Activated B cell treated with CpG ODN at 0.5 μM for 24 hours (primary cell): ENCODE results near the gene TMED7. TPM values are rescaled to one million over a fixed set of nuclear protein-coding genes. Genes with fewer than 3 reads are reported as not detected.

Experiments used
- ATAC-seq: fragments of 200-7000 bp; cut with Tn5 transposase; one replicate; pipeline ENCODE4 v1.10.0; 2021; ENCODE audit warnings: low read depth, mild to moderate bottlenecking, moderate library complexity
- CTCF ChIA-PET: fragments of 350-600 bp; sonication (Branson Sonifier 250); formaldehyde crosslinking; loops from one replicate; lab custom pipeline; 2021; ENCODE audit warnings: antibody characterized with exemption; lab: Charles Lee
- POLR2A ChIA-PET: fragments of 350-600 bp; sonication (Branson Sonifier 250); formaldehyde crosslinking; loops from one replicate; lab custom pipeline; 2021; ENCODE audit warnings: antibody characterized with exemption; lab: Charles Lee
- DNase-seq: peaks from one replicate; pipeline ENCODE4 v3.0.0; 2022
- H3K27ac Mint-ChIP-seq: one replicate; pipeline ENCODE4 v1.8.0; 2020; ENCODE audit warnings: mixed read lengths
- H3K27me3 Mint-ChIP-seq: one replicate; pipeline ENCODE4 v1.8.0; 2021; ENCODE audit warnings: mixed read lengths
- H3K36me3 Mint-ChIP-seq: one replicate; pipeline ENCODE4 v1.8.0; 2021; ENCODE audit warnings: low read depth, mixed read lengths
- H3K4me1 Mint-ChIP-seq: one replicate; pipeline ENCODE4 v1.8.0; 2021; ENCODE audit warnings: mixed read lengths
- H3K4me3 Mint-ChIP-seq: one replicate; pipeline ENCODE4 v1.8.0; 2020; ENCODE audit warnings: mild to moderate bottlenecking, mixed read lengths
- H3K9me3 Mint-ChIP-seq: one replicate; pipeline ENCODE4 v1.8.0; 2020; ENCODE audit warnings: mixed read lengths
- CTCF ChIP-seq: fragments of 200-600 bp; IDR thresholded peaks from one replicate; pipeline ENCODE4 v1.8.0; 2022; ENCODE audit warnings: antibody characterized with exemption, mild to moderate bottlenecking
- intact Hi-C: fragments of 100-400 bp; cut with micrococcal nuclease; formaldehyde crosslinking; loops from one replicate; pipeline ENCODE4 v1.15.1; 2024
- total RNA-seq: library from RNA; stranded (reverse); gene quantifications from 2 replicates; pipeline ENCODE4 v1.2.3, GENCODE V29; 2022

Gene TMED7
- total RNA-seq, 1 donor from 2014 or later = 35.0 TPM

DNA sequence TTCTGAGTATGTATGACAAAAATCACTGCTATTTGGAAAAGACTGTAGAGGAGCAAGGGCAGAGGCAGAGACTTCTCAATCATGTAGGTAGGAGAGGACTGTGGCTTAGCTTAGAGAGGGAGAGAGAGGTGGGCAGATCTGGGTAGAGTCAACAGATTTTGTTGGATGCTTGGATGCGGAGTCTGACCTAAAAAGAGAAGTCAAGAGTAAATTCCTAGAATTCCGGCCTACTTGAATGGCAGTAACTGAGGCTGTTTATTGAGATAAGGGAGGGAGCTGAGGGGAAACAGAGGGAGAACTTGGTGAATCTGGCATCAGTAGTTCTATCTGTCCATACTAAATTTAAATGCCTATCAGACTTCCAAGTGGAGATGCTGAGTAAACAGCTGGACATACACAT, 25.9 kb downstream of the TMED7 start:
- intact Hi-C loops = no loop called here
- no peaks in the 10 kb centered on the region for H3K9me3 Mint-ChIP-seq
- no peak for DNase-seq
- H3K4me3 Mint-ChIP-seq = peak overlapping the region; percentile 67
- ChIA-PET CTCF (interaction anchor here (1.1 kb wide), 1 partner anchor 12 kb away, joined by 4 read pairs; no protein-coding TSS in a partner anchor), POLR2A (interaction anchor here (0.8 kb wide), 1 partner anchor 26 kb away, joined by 3 read pairs; no protein-coding TSS in a partner anchor)
- H3K4me1 Mint-ChIP-seq = peaks cover 50% of the 10 kb centered on the region
- H3K27ac Mint-ChIP-seq = peak overlapping the region; percentile 79
- ATAC-seq = no peak
- peaks cover 4% of the 10 kb centered on the region for H3K36me3 Mint-ChIP-seq
- H3K27me3 Mint-ChIP-seq = no peaks in the 10 kb centered on the region
- TF ChIP-seq CTCF = no peak

DNA sequence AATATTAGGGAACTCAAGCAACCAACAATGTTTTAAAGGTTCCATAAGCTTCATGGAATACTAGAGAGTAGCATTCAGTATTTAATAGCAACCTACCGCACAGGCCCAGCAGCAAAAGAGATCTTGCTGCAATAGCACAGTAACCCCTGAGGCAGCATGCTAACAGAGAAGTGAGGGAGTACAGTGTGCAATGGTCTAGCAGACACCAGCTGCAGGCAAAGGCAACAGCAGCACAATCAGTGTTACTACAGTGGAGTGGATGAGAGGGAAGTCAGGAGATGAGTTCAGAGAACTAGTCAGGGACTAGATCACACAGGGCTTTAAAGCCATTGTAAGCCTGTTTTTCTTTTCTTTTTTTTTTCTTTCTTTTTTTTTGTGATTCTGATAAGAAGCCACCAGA, 26.3 kb downstream of the TMED7 start:
- peak overlapping the region; percentile 79 for H3K27ac Mint-ChIP-seq
- DNase-seq (no peak), ATAC-seq (peak; percentile 38)
- no peaks in the 10 kb centered on the region for H3K27me3 Mint-ChIP-seq
- POLR2A ChIA-PET = interaction anchor here (0.8 to 1.4 kb wide), 2 partner anchors 24 to 25 kb away, joined by 3 to 6 read pairs; no protein-coding TSS in a partner anchor
- H3K9me3 Mint-ChIP-seq = no peaks in the 10 kb centered on the region
- H3K36me3 Mint-ChIP-seq = peaks cover 4% of the 10 kb centered on the region
- peak overlapping the region; percentile 67 for H3K4me3 Mint-ChIP-seq
- CTCF ChIA-PET = interaction anchor here (1.1 kb wide), 2 partner anchors 12 to 23 kb away, joined by 3 to 4 read pairs; no protein-coding TSS in a partner anchor
- no peak for TF ChIP-seq CTCF
- intact Hi-C loops = no loop called here
- peaks cover 48% of the 10 kb centered on the region for H3K4me1 Mint-ChIP-seq

DNA sequence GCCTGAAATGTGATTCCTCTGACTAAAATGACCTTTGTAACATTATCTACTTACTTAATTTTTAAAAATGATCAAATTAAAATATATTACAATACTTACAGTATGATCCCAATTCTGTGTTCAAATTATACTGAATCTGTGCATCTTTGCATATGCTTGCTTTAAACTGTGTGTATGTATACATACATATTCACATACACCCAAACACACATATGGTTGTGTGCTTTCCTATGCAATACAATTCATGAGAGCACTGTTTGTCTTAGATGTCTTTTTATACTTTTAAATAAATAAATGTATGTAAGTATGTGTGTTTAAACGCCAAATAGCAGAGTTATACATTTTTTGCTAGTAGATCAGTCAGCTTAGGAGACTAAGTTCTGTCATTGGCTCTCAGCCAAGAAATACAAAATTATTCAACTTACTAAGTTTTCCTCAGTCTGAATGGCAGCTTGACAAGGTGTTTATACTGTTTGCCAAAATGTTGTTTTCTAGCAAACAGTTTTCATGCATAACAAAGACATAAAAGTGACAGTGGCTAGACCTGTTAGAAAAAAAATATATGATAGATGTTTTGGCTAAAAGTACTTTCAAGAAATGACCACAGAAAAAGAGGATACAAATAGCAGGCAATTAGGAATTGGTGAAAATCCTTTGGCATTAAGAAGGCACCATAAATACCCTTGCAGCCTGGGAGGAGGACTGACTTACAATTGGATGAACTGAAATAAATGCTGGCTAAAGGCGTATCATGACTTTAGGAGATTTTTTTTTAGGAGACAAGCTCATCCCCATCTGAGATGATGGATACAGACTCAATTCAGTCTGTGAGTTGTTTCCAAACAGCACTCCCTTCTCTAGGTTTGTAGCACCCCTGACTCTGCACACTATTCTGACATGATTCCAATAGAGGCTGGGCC, 31.4 kb downstream of the TMED7 start:
- no peaks in the 10 kb centered on the region for H3K9me3 Mint-ChIP-seq
- intact Hi-C loops = no loop called here
- CTCF ChIA-PET = no interaction called here
- no peaks in the 10 kb centered on the region for H3K36me3 Mint-ChIP-seq
- ATAC-seq (no peak), DNase-seq (no peak)
- no peaks in the 10 kb centered on the region for H3K27me3 Mint-ChIP-seq
- H3K27ac Mint-ChIP-seq = no peak overlapping the region
- POLR2A ChIA-PET = no interaction called here
- no peak overlapping the region for H3K4me3 Mint-ChIP-seq
- H3K4me1 Mint-ChIP-seq = peaks cover 7% of the 10 kb centered on the region
- TF ChIP-seq CTCF = no peak

- no peak for DNase-seq
- no peak for ATAC-seq
- Mint-ChIP-seq H3K36me3 (no peaks in the 10 kb centered on the region), H3K27ac (no peak overlapping the region), H3K4me1 (no peaks in the 10 kb centered on the region), H3K9me3 (no peaks in the 10 kb centered on the region), H3K27me3 (no peaks in the 10 kb centered on the region), H3K4me3 (no peak overlapping the region)
- CTCF ChIA-PET = interaction anchor here (0.9 to 2.2 kb wide), 4 partner anchors 14 to 280 kb away, joined by 4 to 24 read pairs (median 6); no protein-coding TSS in a partner anchor
- POLR2A ChIA-PET = no interaction called here
- no peak for TF ChIP-seq CTCF
- intact Hi-C loops = loop anchor here (5.0 kb wide), 3 partner anchors 202 to 1977 kb away; no protein-coding TSS in a partner anchor
Measured at GRCh38 chr5:115589043-115589442, 36.8 kb downstream of the TMED7 start.

DNA sequence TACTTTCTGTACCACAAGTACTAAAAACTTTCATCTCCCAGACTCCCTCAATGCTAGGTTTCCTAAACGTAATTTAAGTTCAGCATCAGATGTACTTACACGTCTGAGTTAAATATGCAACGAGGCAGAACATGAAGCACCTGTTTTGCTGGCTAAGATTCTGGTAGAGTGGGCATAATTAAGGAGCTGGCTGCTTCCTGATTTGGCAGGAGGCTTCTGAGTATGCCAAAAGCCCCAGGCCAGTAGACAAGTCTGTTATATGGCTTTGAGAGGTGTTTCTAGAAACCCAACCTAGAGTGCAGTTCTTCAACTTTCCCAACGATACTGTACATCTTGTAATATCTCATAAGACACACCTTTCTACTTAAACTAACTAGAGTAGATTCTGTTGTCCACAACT, 37.2 kb downstream of the TMED7 start:
- H3K27me3 Mint-ChIP-seq = no peaks in the 10 kb centered on the region
- intact Hi-C loops = loop anchor here (5.0 kb wide), 3 partner anchors 201 to 1976 kb away; no protein-coding TSS in a partner anchor
- no peak for TF ChIP-seq CTCF

More for the DNA sequence above, 37.2 kb downstream of the TMED7 start:
- no peak for DNase-seq
- ATAC-seq = no peak
- ChIA-PET POLR2A (no interaction called here), CTCF (interaction anchor here (1.2 to 2.2 kb wide), 4 partner anchors 11 to 280 kb away, joined by 3 to 24 read pairs (median 6); no protein-coding TSS in a partner anchor)
- Mint-ChIP-seq H3K36me3 (no peaks in the 10 kb centered on the region), H3K4me1 (no peaks in the 10 kb centered on the region), H3K4me3 (no peak overlapping the region), H3K9me3 (no peaks in the 10 kb centered on the region), H3K27ac (no peak overlapping the region)
